AG10803 (cell line): ENCODE results near the gene PRRG2.

Source experiments
- DNase-seq: peaks from one replicate; pipeline ENCODE4 v3.0.0; 2010; ENCODE audit warnings: low read depth
- H3K4me3 ChIP-seq: 2 replicates; pipeline ENCODE4 v1.5.1; 2011; ENCODE audit warnings: mild to moderate bottlenecking, low read length, control low read depth
- CTCF ChIP-seq: conservative IDR thresholded peaks from 2 replicates; pipeline ENCODE4 v1.5.1; 2011; ENCODE audit warnings: mild to moderate bottlenecking, low read length, control low read depth, inconsistent platforms

PRRG2 gene

GRCh38 chr19:49581007-49581508, at the start of gene PRRG2:
Gene PRRG2, plus strand, starts transcription at chr19:49581316. Its CDS starts 1,904 bp downstream, at chr19:49583220.
- no peak for DNase-seq
- no peak for TF ChIP-seq CTCF
- peak within 1 kb of the TSS; percentile 89 for H3K4me3 ChIP-seq

GRCh38 chr19:49533551-49534488, 47.3 kb upstream of the PRRG2 start:
- peak; percentile 34 for DNase-seq
- no peak for TF ChIP-seq CTCF
- H3K4me3 ChIP-seq, result peak overlapping the region; percentile 56

- H3K4me3 ChIP-seq, result no peak overlapping the region
- no peak for TF ChIP-seq CTCF
- DNase-seq, result no peak
Measured at GRCh38 chr19:49534632-49535385, 46.3 kb upstream of the PRRG2 start.

- no peak for DNase-seq
- no peak overlapping the region for H3K4me3 ChIP-seq
- TF ChIP-seq CTCF, result no peak
Measured at GRCh38 chr19:49536921-49537462, 44.1 kb upstream of the PRRG2 start.

- H3K4me3 ChIP-seq, result no peak overlapping the region
- TF ChIP-seq CTCF, result no peak
- no peak for DNase-seq
Measured at GRCh38 chr19:49538643-49539042, 42.5 kb upstream of the PRRG2 start.

- TF ChIP-seq CTCF, result 0 out of 2 replicates have a peak, but pooled peaks have one; percentile 3
- DNase-seq, result no peak
Measured at GRCh38 chr19:49539192-49539952, 41.7 kb upstream of the PRRG2 start.

More at GRCh38 chr19:49539192-49539952, 41.7 kb upstream of the PRRG2 start:
- H3K4me3 ChIP-seq, result no peak overlapping the region
